ENCODE measurements around the gene PNLIPRP3.

The PNLIPRP3 gene

DNA sequence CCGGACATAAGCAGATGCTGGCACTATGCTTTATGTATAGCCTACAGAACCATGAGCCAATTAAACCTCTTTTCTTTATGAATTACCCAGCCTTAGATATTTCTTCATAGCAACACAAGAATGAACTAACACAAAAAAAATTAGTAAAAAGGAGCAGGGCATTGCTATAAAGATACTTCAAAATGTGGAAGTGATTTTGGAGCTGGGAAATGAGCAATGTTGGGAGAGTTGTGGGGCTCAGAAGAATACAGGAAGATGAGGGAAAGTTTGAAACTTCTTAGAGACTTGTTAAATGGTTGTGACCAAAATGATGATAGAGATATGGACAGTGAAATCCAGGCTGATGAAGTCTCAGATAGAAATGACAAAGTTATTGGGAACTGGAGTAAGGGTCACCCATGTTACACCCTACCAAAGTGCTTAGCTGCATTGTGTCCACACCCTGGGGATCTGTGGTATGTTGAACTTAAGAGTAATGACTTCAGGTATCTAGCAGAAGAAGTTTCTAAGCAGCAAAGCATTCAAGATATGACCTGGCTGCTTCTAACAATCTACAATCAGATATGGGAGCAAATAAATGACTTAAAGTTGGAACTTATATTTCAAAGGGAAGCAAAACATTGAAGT lies 24.2 kb downstream of the PNLIPRP3 start:
- no peak for DNase-seq

DNA sequence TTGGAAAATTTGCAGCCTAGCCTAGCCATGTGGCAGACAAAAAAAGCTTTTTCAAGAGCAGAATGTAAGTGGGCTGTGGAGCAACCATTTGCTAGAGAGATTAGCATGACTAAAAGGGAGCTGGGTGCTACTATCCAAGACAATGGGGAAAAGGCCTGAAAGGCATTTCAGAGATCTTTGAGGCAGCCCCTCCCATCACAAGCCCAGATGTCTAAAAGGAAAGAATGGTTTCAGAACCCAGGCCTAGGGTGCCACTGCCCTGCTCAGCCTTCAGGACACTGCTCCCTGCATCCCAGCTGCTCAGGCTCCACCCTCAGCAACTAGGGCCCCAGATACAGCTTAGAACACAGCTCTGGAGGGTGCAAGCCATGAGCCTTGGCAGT lies 24.7 kb downstream of the PNLIPRP3 start:
- DNase-seq: no peak

DNA sequence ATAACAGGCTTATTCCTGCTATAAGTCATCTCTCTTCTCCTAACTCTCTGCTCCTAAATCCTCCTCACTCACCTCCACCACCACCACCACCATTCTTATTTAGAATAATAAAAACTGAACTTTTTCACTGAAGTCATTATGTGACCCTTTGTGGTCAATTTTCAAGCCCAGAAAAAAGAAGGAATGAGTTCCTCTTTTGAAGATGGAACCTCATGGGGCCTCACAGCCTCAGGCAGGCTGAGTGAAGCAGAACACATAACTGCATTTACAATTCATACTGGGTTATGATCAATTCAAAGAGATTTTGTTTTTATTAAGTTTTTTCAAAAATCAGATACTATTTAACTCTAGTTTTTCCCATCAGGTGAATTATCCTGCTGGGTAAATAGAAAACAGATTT lies 29.8 kb downstream of the PNLIPRP3 start:
- no peak for DNase-seq

GRCh38 chr10:116460219-116460618 lies 32.6 kb downstream of the PNLIPRP3 start:
- no peak for DNase-seq

DNA sequence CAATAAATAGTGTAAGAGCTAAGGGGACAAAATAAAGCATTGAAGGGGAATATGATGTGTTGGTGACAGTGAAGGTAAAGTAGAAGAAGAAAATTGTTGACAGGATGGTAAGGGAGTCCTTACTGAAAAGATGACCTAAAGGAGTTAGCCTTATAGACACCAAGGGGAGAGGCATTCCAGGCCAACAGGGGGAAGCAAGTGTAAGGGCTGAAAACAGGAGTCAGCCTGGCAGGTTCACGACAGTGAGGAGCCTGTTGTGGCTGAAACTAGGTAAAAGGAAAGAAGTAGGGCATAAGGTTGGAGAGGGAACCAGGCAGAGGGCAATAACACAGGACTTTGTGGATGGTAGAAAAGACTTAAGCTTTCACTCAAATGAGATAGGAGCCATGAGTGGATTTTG lies 34.0 kb downstream of the PNLIPRP3 start:
- no peak for DNase-seq

DNA sequence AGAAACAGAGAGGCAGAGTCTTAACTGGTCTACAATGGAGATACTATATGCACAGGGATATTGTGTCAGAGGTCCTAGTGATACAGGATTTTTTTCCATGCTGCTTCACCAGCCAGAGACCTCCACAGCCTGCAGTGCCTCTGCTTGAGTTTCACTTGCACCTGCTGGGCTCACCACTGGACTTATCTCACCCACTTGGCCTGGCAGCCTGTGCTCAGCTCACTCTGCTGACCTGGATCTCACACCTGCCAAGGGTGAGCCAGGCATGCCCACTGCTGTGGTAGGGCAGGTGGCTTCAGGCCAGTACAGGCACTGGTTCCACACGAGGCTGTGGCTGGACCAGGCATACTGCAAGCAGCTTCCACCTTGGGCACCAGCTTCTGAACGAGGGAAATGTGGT lies 36.6 kb downstream of the PNLIPRP3 start:
- DNase-seq: no peak

DNA sequence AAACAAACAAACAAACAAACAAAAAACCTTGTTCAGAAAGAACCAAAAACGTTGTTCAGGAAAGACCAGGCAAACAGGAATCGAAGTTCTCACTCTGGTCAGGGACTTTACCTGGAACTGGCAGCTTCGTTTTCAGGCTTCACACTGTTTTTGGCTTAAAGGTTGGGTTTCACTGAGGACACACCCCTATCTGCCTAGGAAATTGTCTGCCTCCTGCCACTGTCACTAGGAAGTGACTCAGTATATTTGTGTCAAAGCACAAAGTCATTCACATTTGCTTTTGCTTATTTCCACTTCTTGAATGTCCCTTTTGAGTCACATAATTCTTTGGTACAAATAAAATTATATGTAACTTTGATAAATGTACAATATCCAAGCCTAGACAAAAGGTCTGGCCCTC lies 37.9 kb downstream of the PNLIPRP3 start:
- no peak for DNase-seq

GRCh38 chr10:116466715-116467422 lies 39.2 kb downstream of the PNLIPRP3 start:
- no peak for DNase-seq

- DNase-seq: no peak
Measured at GRCh38 chr10:116469437-116469836, 41.8 kb downstream of the PNLIPRP3 start.

DNA sequence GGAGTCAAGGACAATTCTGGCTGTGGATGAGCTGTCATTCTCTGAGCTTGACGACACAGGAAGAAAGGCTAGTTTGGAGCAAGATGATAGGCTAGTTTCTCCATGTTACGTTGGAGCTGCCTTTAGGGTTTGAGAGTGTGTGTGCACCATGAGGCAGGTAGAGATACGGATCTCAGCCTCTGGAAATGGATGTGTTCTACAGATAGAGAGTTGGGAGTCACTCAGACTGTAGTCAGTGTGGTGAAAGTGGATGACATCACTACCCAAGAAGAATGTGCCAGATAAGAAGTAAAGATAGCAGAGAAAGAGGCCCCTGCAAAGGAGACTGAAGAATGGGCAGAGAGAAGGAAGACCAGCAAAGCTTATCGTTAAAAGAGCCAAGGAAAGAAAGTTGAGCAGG lies 42.4 kb downstream of the PNLIPRP3 start:
- no peak for DNase-seq

DNA sequence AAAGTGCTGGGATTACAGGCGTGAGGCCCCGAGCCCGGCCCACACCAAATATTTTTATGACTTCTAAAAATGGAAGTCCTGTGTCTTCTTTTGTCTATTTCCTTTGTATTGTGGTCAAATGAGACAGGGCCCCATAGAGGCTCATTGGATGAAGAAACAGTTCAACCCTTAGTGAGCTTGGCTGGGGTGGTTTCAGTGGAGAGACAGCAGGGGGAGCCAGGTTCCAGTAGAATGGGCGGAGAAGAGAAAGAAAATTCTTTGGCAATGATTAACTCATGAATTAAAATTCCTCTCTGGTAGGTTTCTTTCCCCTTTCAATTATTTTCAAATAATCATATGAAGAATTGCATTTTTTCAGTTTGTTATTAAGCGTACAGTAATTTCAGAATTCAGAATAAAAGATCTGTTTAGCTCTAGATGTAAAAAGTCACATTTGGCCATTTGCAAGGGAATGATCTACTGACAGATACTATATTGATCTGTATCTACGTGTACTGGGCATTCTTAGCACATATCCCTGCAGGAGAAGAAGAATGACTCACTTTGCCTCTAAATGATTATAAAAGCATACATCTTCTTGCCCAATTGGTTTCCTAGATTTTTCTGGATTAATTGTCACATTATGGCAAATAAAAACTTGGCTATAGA lies 43.2 kb downstream of the PNLIPRP3 start:
- no peak for DNase-seq

GRCh38 chr10:116472891-116473290 lies 45.2 kb downstream of the PNLIPRP3 start:
- no peak for DNase-seq

DNA sequence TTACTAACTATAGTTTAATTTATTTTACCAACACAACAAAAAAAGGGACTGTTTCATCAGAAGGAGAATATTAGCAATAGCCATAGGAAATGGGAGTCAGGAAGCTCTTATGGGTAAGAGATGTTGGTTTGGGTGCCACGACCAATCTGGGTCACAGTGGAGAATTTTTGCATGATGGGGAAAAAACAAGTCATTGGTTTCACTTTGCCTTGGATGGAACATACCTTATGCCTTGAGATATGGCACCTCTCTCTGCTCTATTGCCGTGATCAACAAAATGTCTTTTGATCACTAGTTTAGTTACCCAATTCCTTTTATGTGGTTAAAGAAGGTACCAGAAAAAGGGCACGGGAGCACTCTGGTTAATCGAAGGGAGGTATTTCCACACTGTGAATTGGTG lies 48.2 kb downstream of the PNLIPRP3 start:
- no peak for DNase-seq

DNA sequence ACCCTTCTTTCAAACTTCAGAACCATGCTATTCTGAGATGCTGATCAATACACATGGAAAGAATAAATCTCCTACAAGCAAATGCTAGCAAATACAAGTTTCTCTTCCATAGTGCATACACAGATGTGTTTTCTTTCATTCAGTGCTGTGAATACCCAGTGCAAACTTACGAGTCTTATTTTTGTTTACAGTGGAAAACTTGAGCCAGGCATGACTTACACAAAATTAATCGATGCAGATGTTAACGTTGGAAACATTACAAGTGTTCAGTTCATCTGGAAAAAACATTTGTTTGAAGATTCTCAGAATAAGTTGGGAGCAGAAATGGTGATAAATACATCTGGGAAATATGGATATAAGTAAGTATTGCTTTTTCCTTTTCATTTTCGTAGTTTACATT lies 48.8 kb downstream of the PNLIPRP3 start:
- DNase-seq: no peak

DNA sequence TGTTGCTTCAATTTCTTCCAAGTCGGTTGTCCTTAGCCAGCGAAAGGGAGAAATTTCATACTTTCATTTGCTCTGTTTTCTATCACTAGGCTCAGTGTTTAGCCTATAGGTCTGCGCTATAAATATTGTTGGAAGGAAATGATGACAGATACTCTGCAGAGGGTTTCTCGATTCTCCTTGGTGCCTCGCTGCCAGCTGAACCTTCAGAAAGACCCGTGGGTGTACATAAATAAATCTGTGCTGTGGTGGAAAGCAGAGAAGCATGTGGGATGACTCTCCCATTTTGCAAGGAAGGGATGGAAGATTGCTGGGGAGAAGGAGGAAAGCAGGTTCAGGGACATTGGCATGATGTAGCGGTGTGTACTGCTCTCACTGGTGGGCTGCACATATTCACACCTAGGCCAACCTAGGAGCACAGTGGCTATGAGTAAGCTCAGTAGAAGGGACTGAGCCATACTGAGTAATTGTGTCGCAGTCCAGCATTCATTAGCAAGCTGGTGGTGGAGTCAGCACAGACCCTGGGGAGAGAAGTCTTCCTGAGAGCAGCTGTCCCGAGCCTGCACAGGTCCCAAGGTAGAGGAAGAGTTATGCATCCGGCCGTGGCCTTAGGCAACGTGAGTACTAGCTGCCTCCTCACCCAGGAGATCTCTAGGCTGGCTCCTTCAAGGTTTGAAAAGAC lies 50.5 kb downstream of the PNLIPRP3 start:
- no peak for DNase-seq

DNA sequence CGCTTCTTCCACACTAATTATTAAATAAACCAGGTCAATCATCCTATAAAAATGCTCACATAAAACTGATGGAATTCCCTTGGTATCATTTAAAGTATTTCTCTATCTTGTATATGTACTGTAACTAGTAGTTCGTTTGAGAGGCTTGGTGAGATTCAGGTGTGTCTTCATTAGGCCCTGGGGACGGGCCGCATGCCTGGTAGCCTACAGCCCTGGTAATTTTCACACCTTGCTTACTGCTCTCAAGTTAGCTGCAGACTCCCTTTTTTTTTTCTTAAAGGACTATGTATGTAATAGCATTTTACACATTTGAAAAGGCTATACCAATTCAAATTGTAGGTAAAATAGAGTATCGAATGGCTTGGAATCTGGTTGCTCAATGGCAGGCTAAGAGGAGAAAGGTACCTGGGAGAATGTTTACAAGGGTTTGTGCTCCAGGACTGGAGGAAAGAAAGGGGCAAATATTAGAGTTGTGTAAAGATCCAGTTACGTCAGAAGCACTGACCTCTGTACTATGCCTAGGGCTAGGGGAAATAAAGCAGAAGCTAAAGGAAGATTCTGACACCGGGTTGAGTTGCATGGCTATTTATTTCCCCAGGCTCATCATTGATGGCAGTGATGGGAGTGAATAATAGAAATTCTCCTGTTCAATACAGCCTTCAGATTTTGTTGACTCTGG lies 59.3 kb downstream of the PNLIPRP3 start:
- no peak for DNase-seq

GRCh38 chr10:116487522-116488430 lies 60.1 kb downstream of the PNLIPRP3 start:
- DNase-seq: no peak

DNA sequence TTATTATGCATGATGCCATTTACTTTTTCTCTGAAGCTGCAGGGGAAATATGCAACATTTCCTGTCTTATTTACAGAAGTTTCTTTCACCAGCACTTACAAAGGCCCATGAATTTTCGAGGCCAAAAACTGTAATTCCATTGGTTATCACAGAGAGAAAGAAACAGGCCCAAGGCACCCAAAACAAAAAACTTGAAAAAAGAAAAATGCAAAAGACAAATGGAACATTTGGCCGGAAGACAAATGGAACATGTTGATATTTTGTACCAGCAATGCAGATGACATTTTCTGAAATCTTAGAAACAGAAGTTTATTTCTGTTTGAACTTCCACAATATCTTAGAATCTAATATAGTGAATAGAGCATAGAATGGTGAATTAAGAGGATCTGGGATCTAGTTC lies 61.8 kb downstream of the PNLIPRP3 start:
- DNase-seq: no peak

DNA sequence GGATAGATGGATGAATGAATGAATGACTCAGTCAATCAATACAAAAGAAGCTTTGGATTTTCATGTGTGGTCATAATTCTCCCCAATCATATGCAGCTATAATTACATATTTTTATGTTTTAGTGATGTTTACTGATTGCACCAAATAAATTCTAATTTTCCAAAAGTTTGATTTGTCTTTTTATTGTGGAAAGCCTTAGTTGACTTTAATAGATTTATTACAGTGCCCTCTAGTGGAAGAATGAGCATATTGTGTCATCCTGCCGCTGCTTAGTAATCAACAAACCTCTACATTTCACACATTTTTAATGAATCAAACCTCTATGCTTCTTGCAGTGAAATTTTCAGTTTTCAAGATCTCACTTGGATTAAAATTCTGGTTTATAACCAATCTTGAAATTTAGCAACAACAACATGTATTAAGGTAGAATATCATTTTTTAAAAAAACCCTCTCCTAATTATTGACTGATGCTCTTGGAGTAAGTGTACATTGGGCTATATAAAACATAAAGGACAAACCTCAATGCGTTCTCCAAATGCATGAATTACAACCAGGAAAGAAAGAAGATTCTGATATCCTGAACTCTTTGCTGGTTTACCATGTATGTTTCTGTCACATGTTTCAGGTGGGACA lies 62.5 kb downstream of the PNLIPRP3 start:
- DNase-seq: no peak

DNA sequence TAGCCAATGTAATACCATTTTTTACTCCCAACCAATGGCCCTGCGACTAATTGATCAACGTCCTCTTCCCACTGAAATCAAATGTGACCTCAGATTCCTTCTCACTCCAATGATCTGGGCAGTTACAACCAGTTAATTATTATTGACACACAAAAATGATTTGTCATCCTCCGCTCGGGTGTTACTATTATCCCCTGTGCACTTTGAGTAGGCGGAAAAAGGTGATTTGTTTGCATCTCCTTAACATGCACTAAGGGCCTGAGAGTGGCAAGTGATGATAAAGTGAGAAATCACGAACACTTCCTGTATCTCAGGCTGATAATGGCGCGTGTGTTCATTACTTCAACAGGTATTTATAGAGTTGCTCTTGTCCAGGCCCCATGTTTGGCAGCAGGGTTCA lies 77.1 kb downstream of the PNLIPRP3 start:
- no peak for DNase-seq

DNA sequence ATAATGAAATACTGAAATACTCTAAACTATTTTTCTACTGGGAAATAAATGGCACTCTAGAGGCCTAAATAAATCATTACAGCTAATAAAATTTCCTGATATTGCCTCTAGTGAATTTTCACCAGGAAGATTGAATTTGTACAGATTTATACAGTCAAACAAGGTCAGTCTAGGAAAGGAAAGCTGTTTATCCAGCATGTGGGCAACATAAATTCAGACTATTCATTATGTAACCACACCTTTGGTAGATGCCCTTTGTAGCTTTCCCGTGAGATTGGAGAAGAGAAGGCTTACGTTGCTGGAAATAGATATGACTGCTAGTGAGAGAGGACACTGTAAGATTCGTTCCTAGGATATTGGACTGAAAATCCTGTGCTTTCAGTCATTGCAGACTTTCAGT lies 82.9 kb downstream of the PNLIPRP3 start:
- DNase-seq: no peak

- DNase-seq: no peak
Measured at GRCh38 chr10:116511365-116511764, 83.7 kb downstream of the PNLIPRP3 start.
